HCT116 (cell line): ENCODE data around the gene PTPN12. TPM values are rescaled to one million over a fixed set of nuclear protein-coding genes. Genes with fewer than 3 reads are reported as not detected.

Experiments
- ATAC-seq: fragments of 200-7000 bp; cut with Tn5 transposase; 2 replicates; pipeline ENCODE4 v1.9.1; 2020; ENCODE audit warnings: mild to moderate bottlenecking, moderate library complexity
- BruUV-seq: library from RNA; stranded (reverse); fragments of 400-500 nt; replicated peaks from 2 replicates; lab custom pipeline; 2021; lab: Mats Ljungman, UMichigan
- CTCF ChIA-PET: fragments of 300-600 bp; sonication (Branson Sonifier 250); formaldehyde crosslinking; loops from one replicate; lab custom pipeline; 2021; ENCODE audit warnings: antibody characterized with exemption; lab: Charles Lee
- POLR2A ChIA-PET: fragments of 300-600, 350-600 bp; sonication (Branson Sonifier 250); formaldehyde crosslinking; loops from one replicate; lab custom pipeline; 2021; ENCODE audit warnings: antibody characterized with exemption; lab: Charles Lee
- RAD21 ChIA-PET, 2 experiments: fragments of 300-600 bp; sonication (Branson Sonifier 250); formaldehyde crosslinking; loops; one replicate each; lab custom pipeline; 2023; ENCODE audit warnings: low total read pairs in 2 of 2; ENCODE audit not compliant: uncharacterized antibody in 2 of 2, unreplicated experiment in 2 of 2, low non-redundant PET in 1 of 2; lab: Charles Lee
- DNase-seq: peaks from one replicate; pipeline ENCODE4 v3.0.0-alpha.2; 2010; ENCODE audit warnings: low read depth, low spot score
- H2AFZ ChIP-seq: fragments of 200-600 bp; shearing (Covaris generic), sonication (generic); 2 replicates; pipeline ENCODE4 v1.6.1; 2017; ENCODE audit warnings: low read depth, mixed run types, mixed read lengths, antibody characterized with exemption, low read length; ENCODE audit not compliant: poor library complexity, severe bottlenecking
- H3K27ac ChIP-seq: 2 replicates; pipeline ENCODE4 v1.5.1; 2012; ENCODE audit warnings: low read depth, low read length
- H3K27me3 ChIP-seq: fragments of 200-600 bp; sonication (generic); 2 replicates; pipeline ENCODE4 v1.6.1; 2016; ENCODE audit warnings: mixed run types, low read length, mixed read lengths; ENCODE audit not compliant: insufficient read depth
- H3K36me3 ChIP-seq, 2 experiments: fragments of 200-500 bp in 1 of 2; fragments of 200-600 bp in 1 of 2; sonication (Bioruptor generic) in 1 of 2; sonication (generic) in 1 of 2; 2 replicates each; pipeline versions ENCODE4 v1.5.1 to v1.6.1; 2014 to 2016; ENCODE audit warnings: low read length in 2 of 2, inconsistent platforms in 1 of 2, mixed read lengths in 1 of 2, mixed run types in 1 of 2; ENCODE audit not compliant: insufficient read depth in 2 of 2, control insufficient read depth in 1 of 2
- H3K4me1 ChIP-seq, 2 experiments: fragments of 200-600 bp in 1 of 2; sonication (generic) in 1 of 2; 2 replicates each; pipeline versions ENCODE4 v1.5.1 to v1.6.1; 2012 to 2017; ENCODE audit warnings: low read length in 2 of 2, inconsistent platforms in 1 of 2, mild to moderate bottlenecking in 1 of 2, mixed read lengths in 1 of 2, mixed run types in 1 of 2, moderate library complexity in 1 of 2; ENCODE audit not compliant: insufficient read depth in 2 of 2, control insufficient read depth in 1 of 2
- H3K4me2 ChIP-seq: fragments of 200-600 bp; sonication (generic); 2 replicates; pipeline ENCODE4 v1.6.1; 2017; ENCODE audit warnings: mixed run types, low read length, mixed read lengths
- H3K4me3 ChIP-seq, 2 experiments: fragments of 200-600 bp in 1 of 2; sonication (generic) in 1 of 2; replicated peaks in 1 of 2; 2 replicates each; pipeline ENCODE4 v1.5.1; 2011 to 2016; ENCODE audit warnings: low read length in 2 of 2, control low read depth in 1 of 2, low read depth in 1 of 2, mild to moderate bottlenecking in 1 of 2, mixed read lengths in 1 of 2, mixed run types in 1 of 2
- H3K79me2 ChIP-seq: fragments of 200-600 bp; sonication (generic); 2 replicates; pipeline ENCODE4 v1.6.1; 2017; ENCODE audit warnings: mild to moderate bottlenecking, mixed run types, low read length, moderate library complexity, mixed read lengths; ENCODE audit not compliant: insufficient read depth
- H3K9ac ChIP-seq: fragments of 200-600 bp; sonication (generic); 2 replicates; pipeline ENCODE4 v1.6.1; 2016; ENCODE audit warnings: low read length, mixed read lengths
- H3K9me2 ChIP-seq: fragments of 200-600 bp; sonication (generic), shearing (Covaris generic); 2 replicates; pipeline ENCODE4 v1.6.1; 2017; ENCODE audit warnings: mixed run types, mild to moderate bottlenecking, moderate library complexity; ENCODE audit not compliant: insufficient read depth
- H3K9me3 ChIP-seq, 2 experiments: fragments of 200-500 bp in 1 of 2; fragments of 200-600 bp in 1 of 2; sonication (Bioruptor generic) in 1 of 2; sonication (generic) in 1 of 2; 2 replicates each; pipeline ENCODE4 v1.6.1; 2014 to 2017; ENCODE audit warnings: low read length in 2 of 2, mixed read lengths in 2 of 2, inconsistent platforms in 1 of 2, low read depth in 1 of 2, mild to moderate bottlenecking in 1 of 2, mixed run types in 1 of 2, moderate library complexity in 1 of 2; ENCODE audit not compliant: control insufficient read depth in 1 of 2, insufficient read depth in 1 of 2
- H4K20me1 ChIP-seq: fragments of 200-600 bp; sonication (generic), shearing (Covaris generic); 2 replicates; pipeline ENCODE4 v1.6.1; 2017; ENCODE audit warnings: mixed run types, mild to moderate bottlenecking, moderate library complexity; ENCODE audit not compliant: insufficient read depth
- ATF3 ChIP-seq: IDR thresholded peaks from 2 replicates; pipeline ENCODE4 v1.6.1; 2012
- CBX3 ChIP-seq: IDR thresholded peaks from 2 replicates; pipeline ENCODE4 v1.6.1; 2012; ENCODE audit warnings: low read depth
- FOSL1 ChIP-seq: IDR thresholded peaks from 2 replicates; pipeline ENCODE4 v1.6.1; 2012; ENCODE audit warnings: low read depth
- POLR2A ChIP-seq: IDR thresholded peaks from 2 replicates; pipeline ENCODE4 v1.7.0; 2011; ENCODE audit warnings: borderline replicate concordance; ENCODE audit not compliant: insufficient read depth, insufficient read length; ENCODE audit errors: extremely low read depth
- POLR2AphosphoS5 ChIP-seq: IDR thresholded peaks from 2 replicates; pipeline ENCODE4 v1.6.1; 2011; ENCODE audit warnings: mild to moderate bottlenecking, low read depth, low read length, moderate library complexity
- RAD21 ChIP-seq: IDR thresholded peaks from 2 replicates; pipeline ENCODE4 v1.6.1; 2012; ENCODE audit warnings: low read depth, mild to moderate bottlenecking
- SRF ChIP-seq: IDR thresholded peaks from 2 replicates; pipeline ENCODE4 v1.6.1; 2012; ENCODE audit warnings: low read depth
- ZNF274 ChIP-seq: fragments of 200-500 bp; sonication (Bioruptor generic); IDR thresholded peaks from 2 replicates; pipeline ENCODE4 v1.6.1; 2014; ENCODE audit warnings: mild to moderate bottlenecking, low read depth, low read length, inconsistent platforms
- intact Hi-C: fragments of 100-400 bp; cut with micrococcal nuclease; formaldehyde crosslinking; loops from 2 replicates; pipeline ENCODE4 v1.10.0; 2022
- total RNA-seq: library from RNA; stranded (reverse); gene quantifications from one replicate; pipeline ENCODE4 v1.2.1, GENCODE V29; 2021; ENCODE audit not compliant: unreplicated experiment
- TF ChIP-seq, protein P1 (sequence below): IDR thresholded peaks from 2 replicates; pipeline ENCODE4 v1.6.1; 2012; ENCODE audit warnings: low read depth
- TF ChIP-seq, protein P2 (sequence below): IDR thresholded peaks from 2 replicates; pipeline ENCODE4 v1.6.1; 2012

Gene PTPN12
- total RNA-seq, 1 experiment from 2014 or later, result 80.5 TPM

GRCh38 chr7:77600952-77601351 lies 63.9 kb downstream of the PTPN12 start:
- Histone ChIP-seq H3K9me3 (no peaks in the 10 kb centered on the region), H2AFZ (no peak overlapping the region), H3K4me1 (no peaks in the 10 kb centered on the region), H3K9me2 (no peaks in the 10 kb centered on the region), H3K27ac (no peak overlapping the region), H3K79me2 (no peaks in the 10 kb centered on the region; the same call in 1 of the 2 replicates), H3K4me2 (no peak overlapping the region), H3K27me3 (no peaks in the 10 kb centered on the region), H4K20me1 (no peaks in the 10 kb centered on the region), H3K9ac (no peak overlapping the region), H3K36me3 (peaks cover 13 to 44% of the 10 kb centered on the region in 2 experiments; a peak in 1 of 4 replicates), H3K4me3 (no peak overlapping the region)
- BruUV-seq, result no TSS peak
- CTCF ChIA-PET, result no interaction called here
- DNase-seq (no peak), ATAC-seq (no peak)
- TF ChIP-seq, protein P1, sequence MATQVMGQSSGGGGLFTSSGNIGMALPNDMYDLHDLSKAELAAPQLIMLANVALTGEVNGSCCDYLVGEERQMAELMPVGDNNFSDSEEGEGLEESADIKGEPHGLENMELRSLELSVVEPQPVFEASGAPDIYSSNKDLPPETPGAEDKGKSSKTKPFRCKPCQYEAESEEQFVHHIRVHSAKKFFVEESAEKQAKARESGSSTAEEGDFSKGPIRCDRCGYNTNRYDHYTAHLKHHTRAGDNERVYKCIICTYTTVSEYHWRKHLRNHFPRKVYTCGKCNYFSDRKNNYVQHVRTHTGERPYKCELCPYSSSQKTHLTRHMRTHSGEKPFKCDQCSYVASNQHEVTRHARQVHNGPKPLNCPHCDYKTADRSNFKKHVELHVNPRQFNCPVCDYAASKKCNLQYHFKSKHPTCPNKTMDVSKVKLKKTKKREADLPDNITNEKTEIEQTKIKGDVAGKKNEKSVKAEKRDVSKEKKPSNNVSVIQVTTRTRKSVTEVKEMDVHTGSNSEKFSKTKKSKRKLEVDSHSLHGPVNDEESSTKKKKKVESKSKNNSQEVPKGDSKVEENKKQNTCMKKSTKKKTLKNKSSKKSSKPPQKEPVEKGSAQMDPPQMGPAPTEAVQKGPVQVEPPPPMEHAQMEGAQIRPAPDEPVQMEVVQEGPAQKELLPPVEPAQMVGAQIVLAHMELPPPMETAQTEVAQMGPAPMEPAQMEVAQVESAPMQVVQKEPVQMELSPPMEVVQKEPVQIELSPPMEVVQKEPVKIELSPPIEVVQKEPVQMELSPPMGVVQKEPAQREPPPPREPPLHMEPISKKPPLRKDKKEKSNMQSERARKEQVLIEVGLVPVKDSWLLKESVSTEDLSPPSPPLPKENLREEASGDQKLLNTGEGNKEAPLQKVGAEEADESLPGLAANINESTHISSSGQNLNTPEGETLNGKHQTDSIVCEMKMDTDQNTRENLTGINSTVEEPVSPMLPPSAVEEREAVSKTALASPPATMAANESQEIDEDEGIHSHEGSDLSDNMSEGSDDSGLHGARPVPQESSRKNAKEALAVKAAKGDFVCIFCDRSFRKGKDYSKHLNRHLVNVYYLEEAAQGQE, result no peak
- TF ChIP-seq RAD21 (no peak), SRF (no peak), ATF3 (no peak), ZNF274 (no peak), POLR2A (no peak), FOSL1 (no peak), POLR2AphosphoS5 (no peak), CBX3 (no peak)
- TF ChIP-seq, protein P2, sequence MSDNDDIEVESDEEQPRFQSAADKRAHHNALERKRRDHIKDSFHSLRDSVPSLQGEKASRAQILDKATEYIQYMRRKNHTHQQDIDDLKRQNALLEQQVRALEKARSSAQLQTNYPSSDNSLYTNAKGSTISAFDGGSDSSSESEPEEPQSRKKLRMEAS, result no peak
- RAD21 ChIA-PET, result no interaction called here
- POLR2A ChIA-PET, result no interaction called here
- intact Hi-C loops, result no loop called here
